ENCODE results near the gene BET1L. TPM values are rescaled to one million over a fixed set of nuclear protein-coding genes. Genes with fewer than 3 reads are reported as not detected.

The BET1L gene
- total and polyA plus RNA-seq, 10 of the 15 experiments (the other 5 are each of a cell fraction or from before 2014, with no cell fraction given), result 6.7 to 55.4 (median 39.7) TPM

GRCh38 chr11:236774-237767 is 29.9 kb upstream of the BET1L start, which contains the start of gene PSMD13 (continued):
- no peak for TF ChIP-seq CTCF (IDR thresholded peaks at IDR 0.05 in 2 of 3, conservative IDR thresholded peaks at IDR 0.05 in 1 of 3; ENCODE audit: control insufficient read depth in 2 of 3, extremely low read depth in 1 of 3, insufficient read depth in 1 of 3, low read depth in 3 of 3, low read length in 3 of 3)
- no peak for TF ChIP-seq ZNF592 (IDR thresholded peaks at IDR 0.05)
- no peak for TF ChIP-seq TBL1XR1 (IDR thresholded peaks at IDR 0.05; ENCODE audit: low read depth, low read length)
- TF ChIP-seq WRNIP1 (IDR thresholded peaks at IDR 0.05; ENCODE audit: borderline replicate concordance, low read depth, low read length), result no peak
- TF ChIP-seq SIN3A (IDR thresholded peaks at IDR 0.05; ENCODE audit: low read depth, low read length), result peak; percentile 91
- TF ChIP-seq BCL3 (IDR thresholded peaks at IDR 0.05; ENCODE audit: borderline replicate concordance, insufficient read depth, low read depth, low read length, poor library complexity, severe bottlenecking), result no peak
- TF ChIP-seq SMAD5 (IDR thresholded peaks at IDR 0.05; ENCODE audit: low read depth), result peak; percentile 70; the same call in 1 of the 2 replicates

Measured in GM12878 (cell line).